GM23338 (cell line): Measurements from ENCODE around the gene NAPA.

Experiments
- CREB1 ChIP-seq: fragments of 250-450 bp; sonication (Bioruptor Pico); IDR thresholded peaks from 2 replicates; pipeline ENCODE4 v1.5.0; 2020; ENCODE audit warnings: low read depth, mild to moderate bottlenecking, moderate library complexity
- CTCF ChIP-seq, 2 experiments: fragments of 200-600 bp in 1 of 2; sonication (generic) in 1 of 2; conservative IDR thresholded peaks; 2 replicates each; pipeline versions ENCODE4 v1.5.1 to v1.6.1; 2016 to 2017; ENCODE audit warnings: antibody characterized with exemption in 2 of 2, low read depth in 2 of 2, mild to moderate bottlenecking in 2 of 2, moderate library complexity in 1 of 2
- EZH2 ChIP-seq: fragments of 200-600 bp; sonication (generic); IDR thresholded peaks from one replicate; pipeline ENCODE4 v1.8.0; 2017; ENCODE audit warnings: antibody characterized with exemption, mild to moderate bottlenecking, low read depth; ENCODE audit not compliant: unreplicated experiment
- EZH2phosphoT487 ChIP-seq: fragments of 200-600 bp; sonication (generic); IDR thresholded peaks from one replicate; pipeline ENCODE4 v1.8.1; 2018; ENCODE audit warnings: antibody characterized with exemption; ENCODE audit not compliant: unreplicated experiment
- NANOG ChIP-seq: IDR thresholded peaks from 2 replicates; pipeline ENCODE4 v1.6.1; 2016; ENCODE audit warnings: antibody characterized with exemption, borderline replicate concordance
- POLR2AphosphoS5 ChIP-seq: IDR thresholded peaks from 2 replicates; pipeline ENCODE4 v1.6.1; 2016; ENCODE audit warnings: antibody characterized with exemption, low read depth
- REST ChIP-seq: IDR thresholded peaks from one replicate; pipeline ENCODE4 v1.6.1; 2018; ENCODE audit warnings: antibody characterized with exemption; ENCODE audit not compliant: unreplicated experiment
- STAT1 ChIP-seq: IDR thresholded peaks from one replicate; pipeline ENCODE4 v1.6.1; 2016; ENCODE audit warnings: antibody characterized with exemption; ENCODE audit not compliant: unreplicated experiment
- ZNF331 ChIP-seq: fragments of 250-450 bp; sonication (Bioruptor Pico); IDR thresholded peaks from 2 replicates; pipeline ENCODE4 v1.5.0; 2020; ENCODE audit warnings: low read depth, mild to moderate bottlenecking, moderate library complexity

- no peak for TF ChIP-seq EZH2phosphoT487
- no peak for TF ChIP-seq POLR2AphosphoS5
- no peak for TF ChIP-seq REST
- TF ChIP-seq CTCF (conservative IDR thresholded peaks at IDR 0.05; ENCODE audit: low read depth in 2 of 2): no peak
- no peak for TF ChIP-seq CREB1 (CRISPR knock-in tag)
- no peak for TF ChIP-seq EZH2
- no peak for TF ChIP-seq ZNF331
- TF ChIP-seq NANOG: no peak
- no peak for TF ChIP-seq STAT1
Measured at GRCh38 chr19:47438793-47439220, 76.1 kb downstream of the NAPA start.
